Lower leg skin (tissue), 4 donors: ENCODE measurements around the gene FGD4. TPM values are rescaled to one million over a fixed set of nuclear protein-coding genes. Genes with fewer than 3 reads are reported as not detected.

Experiments
- DNase-seq, 2 donors: peaks; one replicate each; pipeline ENCODE4 v3.0.0-alpha.2; 2019; ENCODE audit warnings: low spot score in 2 of 2
- H3K4me3 ChIP-seq: fragments of 200-600 bp; sonication (generic); 2 replicates; pipeline ENCODE4 v1.5.1; 2017; ENCODE audit warnings: mild to moderate bottlenecking, low read depth; ENCODE audit not compliant: poor library complexity, severe bottlenecking
- POLR2A ChIP-seq, 2 donors: fragments of 450-650 bp; IDR thresholded peaks; one replicate each; pipeline ENCODE4 v1.6.1; 2016 to 2017; ENCODE audit warnings: antibody characterized with exemption in 2 of 2, mild to moderate bottlenecking in 1 of 2, moderate library complexity in 1 of 2
- WGBS, 2 donors: methylation state at CpG; one replicate each; pipeline ENCODE4 v1.1.5; 2018; 5-methylcytosine and 5-hydroxymethylcytosine counted together
- intact Hi-C: fragments of 100-400 bp; cut with DNase I; formaldehyde crosslinking; loops from one replicate; pipeline ENCODE4 v1.15.0; 2023; ENCODE audit warnings: low total_unique reads
- total RNA-seq, 4 donors: library from RNA; depleted of rRNA; stranded (reverse); fragments of >200 nt; gene quantifications; one replicate each; pipeline ENCODE4 v1.1.0, GENCODE V29; 2016
- TF ChIP-seq, protein P1 (sequence below), 3 donors: fragments of 450-650 bp; IDR thresholded peaks; one replicate each; pipeline ENCODE4 v1.5.1; 2016; ENCODE audit warnings: antibody characterized with exemption in 3 of 3, mild to moderate bottlenecking in 3 of 3, moderate library complexity in 2 of 3

The FGD4 gene
- total RNA-seq, 4 donors from 2014 or later: 40.0 to 62.8 (median 52.0) TPM

DNA sequence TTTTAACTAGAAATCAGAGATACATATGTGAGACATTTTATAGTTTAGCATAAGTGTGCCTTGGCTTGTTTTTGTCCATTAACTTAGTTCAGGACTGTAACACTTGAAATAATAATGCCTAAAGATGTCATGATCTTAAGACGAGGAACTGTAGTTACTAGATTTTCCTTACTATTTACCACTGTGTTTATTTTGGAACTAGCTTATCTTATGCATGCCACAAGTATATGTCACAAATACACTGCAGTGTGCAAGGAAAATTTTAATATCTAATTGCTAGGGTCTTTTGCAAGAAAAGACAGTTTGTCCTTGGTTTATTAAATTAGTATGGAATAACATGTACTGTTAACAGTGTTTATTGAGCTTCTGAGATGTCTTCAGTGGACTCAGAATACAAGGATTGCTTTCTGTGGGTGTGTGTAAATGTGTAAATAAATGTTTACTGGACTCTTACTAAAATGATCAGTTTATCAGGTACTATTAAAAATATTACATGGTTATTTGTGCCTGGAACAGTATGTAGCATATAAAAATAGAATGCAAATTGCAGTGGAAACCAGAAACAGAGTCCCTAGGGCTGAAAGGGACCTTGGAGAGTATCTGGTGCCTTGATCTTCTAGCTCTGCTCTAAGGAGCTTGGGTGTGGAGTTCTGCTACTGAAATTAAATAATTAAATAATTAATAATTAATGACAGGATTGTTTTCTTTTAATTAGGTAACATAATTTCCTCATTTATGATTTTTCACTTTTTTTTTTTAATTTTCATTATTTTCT, 58.1 kb downstream of the FGD4 start:
- intact Hi-C loops: no loop called here
- no peak for DNase-seq
- no peak overlapping the region for H3K4me3 ChIP-seq
- 31 to 41% methylated on average over 1 of the region's 1 CpG for WGBS, 2 donors
- TF ChIP-seq POLR2A (IDR thresholded peaks at IDR 0.05): no peak
- TF ChIP-seq, protein P1, sequence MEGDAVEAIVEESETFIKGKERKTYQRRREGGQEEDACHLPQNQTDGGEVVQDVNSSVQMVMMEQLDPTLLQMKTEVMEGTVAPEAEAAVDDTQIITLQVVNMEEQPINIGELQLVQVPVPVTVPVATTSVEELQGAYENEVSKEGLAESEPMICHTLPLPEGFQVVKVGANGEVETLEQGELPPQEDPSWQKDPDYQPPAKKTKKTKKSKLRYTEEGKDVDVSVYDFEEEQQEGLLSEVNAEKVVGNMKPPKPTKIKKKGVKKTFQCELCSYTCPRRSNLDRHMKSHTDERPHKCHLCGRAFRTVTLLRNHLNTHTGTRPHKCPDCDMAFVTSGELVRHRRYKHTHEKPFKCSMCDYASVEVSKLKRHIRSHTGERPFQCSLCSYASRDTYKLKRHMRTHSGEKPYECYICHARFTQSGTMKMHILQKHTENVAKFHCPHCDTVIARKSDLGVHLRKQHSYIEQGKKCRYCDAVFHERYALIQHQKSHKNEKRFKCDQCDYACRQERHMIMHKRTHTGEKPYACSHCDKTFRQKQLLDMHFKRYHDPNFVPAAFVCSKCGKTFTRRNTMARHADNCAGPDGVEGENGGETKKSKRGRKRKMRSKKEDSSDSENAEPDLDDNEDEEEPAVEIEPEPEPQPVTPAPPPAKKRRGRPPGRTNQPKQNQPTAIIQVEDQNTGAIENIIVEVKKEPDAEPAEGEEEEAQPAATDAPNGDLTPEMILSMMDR (IDR thresholded peaks at IDR 0.05): no peak

DNA sequence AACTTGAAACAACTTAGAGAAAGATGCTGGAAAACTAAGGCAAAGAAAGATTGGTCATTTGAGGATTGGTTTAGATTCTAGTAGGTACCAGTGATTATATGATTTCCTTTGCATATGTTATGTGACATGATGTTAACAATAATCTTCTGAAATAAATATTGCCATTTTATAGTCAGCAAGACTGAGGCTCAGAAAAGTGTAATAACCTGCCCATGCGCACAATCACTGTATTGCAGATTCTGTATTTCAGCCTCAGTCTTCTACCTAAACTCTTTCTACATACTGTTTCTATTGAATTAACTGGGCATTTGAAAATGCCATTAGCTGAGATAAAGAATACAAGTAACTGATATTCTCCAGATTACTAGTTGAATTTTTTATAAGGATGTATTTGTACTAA, 61.3 kb downstream of the FGD4 start:
- DNase-seq: no peak
- WGBS, 2 donors: 98 to 100% methylated on average over 1 of the region's 1 CpG
- TF ChIP-seq POLR2A (IDR thresholded peaks at IDR 0.05): no peak
- TF ChIP-seq, protein P1 (IDR thresholded peaks at IDR 0.05): no peak
- intact Hi-C loops: no loop called here
- H3K4me3 ChIP-seq: no peak overlapping the region

DNA sequence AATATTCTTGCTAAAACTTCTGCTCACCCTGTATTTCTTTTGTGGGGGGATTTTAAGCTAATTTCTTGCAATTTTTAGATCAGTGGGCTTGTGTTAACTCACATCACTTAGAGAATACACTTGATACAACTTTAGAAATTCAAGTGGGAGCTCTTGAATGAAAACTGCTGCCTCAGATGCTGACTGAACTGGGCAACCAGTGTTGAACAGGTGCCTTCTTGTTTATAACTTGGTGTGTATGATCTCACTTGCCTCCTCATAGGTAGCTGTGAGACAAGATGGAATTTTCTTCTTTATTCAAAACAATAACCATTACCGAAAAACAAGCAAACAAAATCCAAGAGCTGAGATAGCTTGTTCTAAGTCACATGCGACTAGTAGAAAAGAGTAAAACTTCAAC, 63.5 kb downstream of the FGD4 start:
- no peak for TF ChIP-seq POLR2A (IDR thresholded peaks at IDR 0.05)
- TF ChIP-seq, protein P1 (IDR thresholded peaks at IDR 0.05): no peak

DNA sequence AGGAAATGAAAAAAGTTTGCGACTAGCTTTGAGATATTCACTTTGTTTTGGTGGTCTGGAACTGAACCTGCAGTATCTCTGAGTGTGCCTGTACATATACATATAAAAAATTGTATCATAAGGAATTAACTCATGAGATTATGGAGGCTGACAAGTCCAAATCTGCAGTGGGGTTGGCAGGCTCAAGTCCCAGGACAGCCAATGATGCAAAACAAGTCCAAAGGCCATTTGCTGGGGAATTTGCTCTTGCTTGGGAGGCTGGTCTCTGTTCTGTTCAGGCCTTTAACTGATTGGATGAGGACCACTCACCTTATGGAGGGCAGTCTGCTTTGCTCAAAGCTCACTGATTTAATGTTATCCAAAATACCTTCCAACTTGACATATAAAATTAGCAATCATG, 66.8 kb downstream of the FGD4 start:
- no peak overlapping the region for H3K4me3 ChIP-seq
- WGBS, 2 donors: 95 to 100% methylated on average over 1 of the region's 1 CpG
- DNase-seq: no peak
- intact Hi-C loops: no loop called here
- no peak for TF ChIP-seq POLR2A (IDR thresholded peaks at IDR 0.05)
- TF ChIP-seq, protein P1 (IDR thresholded peaks at IDR 0.05): no peak

More for the DNA sequence above, 63.5 kb downstream of the FGD4 start:
- WGBS, 2 donors: 97% methylated on average over 2 of the region's 2 CpGs
- DNase-seq: no peak
- no peak overlapping the region for H3K4me3 ChIP-seq
- intact Hi-C loops: no loop called here

DNA sequence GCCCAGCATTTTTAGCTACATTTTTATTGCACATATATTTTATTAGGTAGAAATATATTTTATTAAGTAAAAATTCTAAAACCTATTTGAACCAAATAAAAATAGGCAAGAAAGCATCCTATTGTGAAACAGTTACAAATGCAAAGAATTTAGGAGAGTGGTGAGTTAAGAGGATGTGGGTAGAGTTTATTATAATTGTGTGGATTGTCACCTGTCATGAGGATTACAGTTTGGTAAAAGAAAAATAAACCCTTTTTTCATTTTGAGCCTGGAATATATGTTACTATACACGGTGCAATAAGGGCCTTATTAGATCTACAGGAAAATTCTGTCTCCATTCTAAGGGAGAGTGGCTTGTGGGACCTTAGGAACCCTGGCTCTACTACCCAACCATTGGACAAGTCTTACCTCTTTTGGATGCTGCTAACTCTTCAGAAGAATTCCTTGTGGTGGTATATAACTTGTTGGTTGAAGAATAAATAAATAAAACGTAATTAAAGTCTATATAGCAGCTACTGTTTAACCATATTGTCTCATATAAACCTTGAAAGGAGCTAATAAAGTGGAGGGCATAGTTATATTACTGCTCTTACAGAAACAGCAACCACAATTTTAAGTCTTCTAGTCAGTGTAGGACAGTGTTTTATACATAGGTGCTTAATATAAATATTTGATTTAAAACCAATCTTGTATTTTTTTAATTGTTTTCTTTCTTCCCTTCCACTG, 67.8 kb downstream of the FGD4 start:
- no peak for DNase-seq
- WGBS, 2 donors: 46 to 84% methylated on average over 2 of the region's 2 CpGs
- H3K4me3 ChIP-seq: no peak overlapping the region
- TF ChIP-seq POLR2A (IDR thresholded peaks at IDR 0.05): no peak
- TF ChIP-seq, protein P1 (IDR thresholded peaks at IDR 0.05): no peak
- intact Hi-C loops: no loop called here
